Nephron progenitor cell (in vitro differentiated cells): ENCODE results near the gene GOLGA8S.
"Not testable (repeated sequence)": the region's sequence is repeated elsewhere in the genome, so short reads cannot be mapped to it uniquely, and the experiment has no call there.

ENCODE experiments used
- DNase-seq: peaks from one replicate; pipeline ENCODE4 v3.0.0; 2021
- H3K27ac Mint-ChIP-seq: 2 replicates; pipeline ENCODE4 v1.8.0; 2021; ENCODE audit warnings: mild to moderate bottlenecking, moderate library complexity, mixed read lengths
- H3K27me3 Mint-ChIP-seq: 2 replicates; pipeline ENCODE4 v1.8.0; 2021; ENCODE audit warnings: mild to moderate bottlenecking, low read depth, mixed read lengths; ENCODE audit not compliant: poor library complexity
- H3K36me3 Mint-ChIP-seq: 2 replicates; pipeline ENCODE4 v1.8.0; 2021; ENCODE audit warnings: low read depth, mixed read lengths
- H3K4me1 Mint-ChIP-seq: 2 replicates; pipeline ENCODE4 v1.8.0; 2021; ENCODE audit warnings: mixed read lengths
- H3K4me3 Mint-ChIP-seq: 2 replicates; pipeline ENCODE4 v1.8.0; 2021; ENCODE audit warnings: mild to moderate bottlenecking, moderate library complexity, mixed read lengths
- H3K9me3 Mint-ChIP-seq: 2 replicates; pipeline ENCODE4 v1.8.0; 2021; ENCODE audit warnings: mild to moderate bottlenecking, moderate library complexity, mixed read lengths
- TF ChIP-seq, protein P1 (sequence below): fragments of 200-600 bp; sonication (generic); IDR thresholded peaks from 2 replicates; pipeline ENCODE4 v1.5.0; 2021; ENCODE audit warnings: antibody characterized with exemption

GOLGA8S gene

DNA sequence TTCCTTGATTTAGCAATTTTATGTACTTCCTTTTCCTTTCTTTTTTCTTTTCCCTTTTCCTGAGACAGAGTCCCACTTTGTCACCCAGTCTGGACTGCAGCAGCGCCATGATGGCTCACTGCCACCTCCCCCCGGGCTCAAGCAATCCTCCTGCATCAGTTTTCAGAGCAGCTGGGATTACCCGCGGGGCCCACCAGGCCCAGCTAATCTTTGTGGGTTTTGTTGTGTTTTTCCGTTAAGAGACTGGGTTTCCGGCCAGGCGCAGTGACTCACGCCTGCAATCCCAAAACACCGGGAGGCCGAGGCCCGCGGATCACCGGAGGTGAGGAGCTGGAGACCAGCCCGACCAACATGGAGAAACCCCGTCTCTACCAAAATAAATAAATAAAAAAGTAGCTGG lies 17.7 kb downstream of the GOLGA8S start:
- no peak for DNase-seq
- Mint-ChIP-seq H3K27me3 (no peaks in the 10 kb centered on the region), H3K27ac (no peak overlapping the region), H3K4me3 (no peak overlapping the region), H3K36me3 (no peaks in the 10 kb centered on the region), H3K4me1 (no peaks in the 10 kb centered on the region), H3K9me3 (peaks cover 42% of the 10 kb centered on the region)
- TF ChIP-seq, protein P1, sequence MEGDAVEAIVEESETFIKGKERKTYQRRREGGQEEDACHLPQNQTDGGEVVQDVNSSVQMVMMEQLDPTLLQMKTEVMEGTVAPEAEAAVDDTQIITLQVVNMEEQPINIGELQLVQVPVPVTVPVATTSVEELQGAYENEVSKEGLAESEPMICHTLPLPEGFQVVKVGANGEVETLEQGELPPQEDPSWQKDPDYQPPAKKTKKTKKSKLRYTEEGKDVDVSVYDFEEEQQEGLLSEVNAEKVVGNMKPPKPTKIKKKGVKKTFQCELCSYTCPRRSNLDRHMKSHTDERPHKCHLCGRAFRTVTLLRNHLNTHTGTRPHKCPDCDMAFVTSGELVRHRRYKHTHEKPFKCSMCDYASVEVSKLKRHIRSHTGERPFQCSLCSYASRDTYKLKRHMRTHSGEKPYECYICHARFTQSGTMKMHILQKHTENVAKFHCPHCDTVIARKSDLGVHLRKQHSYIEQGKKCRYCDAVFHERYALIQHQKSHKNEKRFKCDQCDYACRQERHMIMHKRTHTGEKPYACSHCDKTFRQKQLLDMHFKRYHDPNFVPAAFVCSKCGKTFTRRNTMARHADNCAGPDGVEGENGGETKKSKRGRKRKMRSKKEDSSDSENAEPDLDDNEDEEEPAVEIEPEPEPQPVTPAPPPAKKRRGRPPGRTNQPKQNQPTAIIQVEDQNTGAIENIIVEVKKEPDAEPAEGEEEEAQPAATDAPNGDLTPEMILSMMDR, result no peak

DNA sequence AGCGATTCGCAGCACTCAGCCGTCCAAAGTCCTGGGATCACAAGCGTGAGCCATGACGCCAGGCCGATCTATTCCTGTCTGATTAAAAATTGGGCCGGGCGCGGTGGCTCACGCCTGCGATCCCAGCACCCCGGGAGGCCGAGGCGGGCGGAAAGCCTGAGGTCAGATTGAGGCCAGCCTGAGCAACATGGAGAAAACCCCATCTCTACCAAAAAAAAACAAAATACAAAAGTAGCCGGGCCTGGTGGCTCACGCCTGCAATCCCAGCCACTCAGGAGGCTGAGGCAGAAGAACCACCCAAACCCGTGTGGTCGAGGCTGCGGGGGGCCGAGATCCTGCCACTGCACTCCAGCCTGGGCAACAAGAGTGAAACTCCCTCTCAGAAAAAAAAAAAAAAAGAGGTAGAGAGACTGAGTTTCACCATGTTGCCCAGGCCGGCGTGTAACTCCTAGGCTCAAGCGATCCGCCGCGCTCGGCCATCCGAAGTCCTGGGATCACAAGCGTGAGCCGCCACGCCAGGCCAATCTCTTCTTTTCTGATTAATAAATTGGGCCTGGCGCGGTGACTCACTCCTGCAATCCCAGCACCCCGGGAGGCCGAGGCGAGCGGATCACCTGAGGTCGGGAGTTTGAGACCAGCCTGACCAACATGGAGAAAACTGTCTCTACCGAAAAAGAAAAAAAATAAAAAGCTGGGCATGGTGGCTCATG lies 18.5 kb downstream of the GOLGA8S start:
- H3K27ac Mint-ChIP-seq, H3K36me3 Mint-ChIP-seq, H3K4me3 Mint-ChIP-seq, H3K27me3 Mint-ChIP-seq, DNase-seq, H3K4me1 Mint-ChIP-seq: not testable (repeated sequence)
- peaks cover 42% of the 10 kb centered on the region for H3K9me3 Mint-ChIP-seq

DNA sequence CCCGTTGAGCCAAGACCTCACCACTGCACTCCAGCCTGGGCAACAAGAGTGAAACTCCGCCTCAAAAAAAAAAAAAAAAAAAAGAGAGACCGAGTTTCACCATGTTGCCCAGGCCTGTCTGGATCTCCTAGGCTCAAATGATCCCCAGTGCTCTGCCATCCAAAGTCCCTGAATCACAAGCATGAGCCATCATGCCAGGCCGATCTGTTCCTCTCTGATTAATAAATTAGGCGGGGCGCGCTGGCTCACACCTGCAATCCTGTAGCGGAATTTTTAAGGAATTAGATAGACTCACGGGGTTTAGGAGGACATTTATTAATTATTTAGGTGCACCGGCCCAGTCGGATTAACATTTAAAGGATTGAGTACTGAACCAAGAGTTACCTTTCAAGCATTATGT lies 19.7 kb downstream of the GOLGA8S start:
- peaks cover 42% of the 10 kb centered on the region for H3K9me3 Mint-ChIP-seq
- not testable (repeated sequence) for H3K4me1 Mint-ChIP-seq, H3K27me3 Mint-ChIP-seq, DNase-seq, H3K27ac Mint-ChIP-seq, H3K4me3 Mint-ChIP-seq, H3K36me3 Mint-ChIP-seq

DNA sequence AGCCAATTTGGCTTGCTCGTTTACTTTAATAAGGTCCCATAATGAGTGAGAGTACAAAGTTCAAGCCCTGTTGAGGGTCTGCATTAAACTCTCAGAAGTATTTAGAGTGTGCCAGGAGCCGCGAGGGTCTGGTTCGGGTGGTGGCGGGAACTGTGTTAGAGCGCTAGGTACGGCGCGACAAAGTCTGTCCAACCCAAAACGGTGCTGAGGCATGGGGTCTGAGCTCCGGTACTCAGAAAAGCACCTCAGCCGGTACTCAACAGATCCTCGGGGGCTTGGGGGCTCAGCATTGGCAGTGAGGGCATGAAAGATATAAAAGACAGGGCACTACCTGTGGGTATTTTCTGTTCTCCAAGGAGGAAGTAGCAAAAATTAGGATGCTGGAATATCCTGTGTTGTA lies 24.4 kb downstream of the GOLGA8S start:
- H3K27ac Mint-ChIP-seq, H3K4me1 Mint-ChIP-seq, H3K27me3 Mint-ChIP-seq, H3K4me3 Mint-ChIP-seq, H3K36me3 Mint-ChIP-seq, DNase-seq: not testable (repeated sequence)
- peaks cover 42% of the 10 kb centered on the region for H3K9me3 Mint-ChIP-seq

DNA sequence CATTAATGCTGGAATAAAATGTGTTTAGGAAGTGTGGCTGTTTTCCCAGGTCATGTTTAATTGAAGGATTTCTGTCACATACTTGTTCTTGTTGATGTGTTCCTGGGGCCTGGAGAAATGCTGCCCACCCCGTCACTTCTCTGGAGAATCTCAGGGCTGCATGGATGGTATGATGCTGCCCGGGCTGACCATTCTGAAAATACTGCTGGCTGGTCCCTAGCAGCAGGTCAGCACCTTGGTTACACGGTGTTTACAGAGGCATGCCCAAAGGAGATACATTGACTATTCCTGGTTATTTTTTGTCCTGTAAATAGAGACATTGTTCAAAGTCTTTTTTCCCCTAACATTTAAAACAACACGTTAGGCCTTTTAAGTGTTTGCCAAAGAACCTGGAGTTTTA lies 26.2 kb downstream of the GOLGA8S start:
- DNase-seq, H3K27ac Mint-ChIP-seq, H3K4me3 Mint-ChIP-seq, H3K27me3 Mint-ChIP-seq, H3K36me3 Mint-ChIP-seq, H3K4me1 Mint-ChIP-seq: not testable (repeated sequence)
- H3K9me3 Mint-ChIP-seq, result peaks cover 48% of the 10 kb centered on the region

DNA sequence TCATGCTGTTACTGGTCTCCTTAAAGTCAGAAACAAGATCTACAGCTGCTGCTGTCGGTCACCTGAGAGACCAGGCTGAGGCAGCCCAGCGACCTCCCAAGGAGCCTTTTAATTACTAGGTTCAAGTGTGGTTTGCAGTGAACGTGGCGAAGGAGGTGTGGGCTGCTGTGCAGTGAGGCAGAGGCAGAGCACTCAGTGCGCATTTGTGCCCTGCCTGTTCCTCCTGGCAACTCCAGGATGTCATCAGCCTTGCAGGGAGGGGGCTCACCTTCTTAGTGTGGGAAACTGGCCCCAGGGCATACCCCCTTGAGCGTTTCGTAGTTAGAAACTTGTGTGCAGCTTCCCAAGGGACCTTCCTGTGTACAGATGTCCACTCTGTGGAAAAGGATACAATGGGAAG lies 26.6 kb downstream of the GOLGA8S start:
- H3K9me3 Mint-ChIP-seq, result peaks cover 50% of the 10 kb centered on the region
- not testable (repeated sequence) for H3K36me3 Mint-ChIP-seq, H3K27me3 Mint-ChIP-seq, H3K4me1 Mint-ChIP-seq, DNase-seq, H3K4me3 Mint-ChIP-seq, H3K27ac Mint-ChIP-seq

DNA sequence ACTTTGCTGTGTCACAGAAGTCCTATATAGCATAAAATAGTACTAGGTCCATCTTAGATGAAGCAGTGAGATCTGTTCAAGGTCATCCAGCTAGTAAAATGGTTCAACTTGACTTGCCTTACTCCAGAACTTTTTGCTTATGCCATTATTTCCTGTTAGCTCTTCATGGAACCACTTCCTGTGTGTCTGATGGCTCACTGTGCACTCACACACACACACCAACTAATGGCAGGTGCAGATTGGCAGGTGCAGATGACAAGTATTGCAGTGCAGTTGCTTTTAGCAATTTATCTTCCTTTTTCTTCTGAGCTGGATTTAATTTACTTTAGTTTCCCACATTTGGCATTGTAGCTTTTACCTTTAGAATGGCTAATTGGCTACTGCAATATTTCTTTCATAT lies 29.8 kb downstream of the GOLGA8S start:
- peaks cover 56% of the 10 kb centered on the region for H3K9me3 Mint-ChIP-seq
- TF ChIP-seq, protein P1, result no peak
- H3K27ac Mint-ChIP-seq, result no peak overlapping the region
- no peak overlapping the region for H3K4me3 Mint-ChIP-seq
- H3K36me3 Mint-ChIP-seq, result no peaks in the 10 kb centered on the region
- DNase-seq, result no peak
- H3K27me3 Mint-ChIP-seq, result peaks cover 3% of the 10 kb centered on the region
- no peaks in the 10 kb centered on the region for H3K4me1 Mint-ChIP-seq

DNA sequence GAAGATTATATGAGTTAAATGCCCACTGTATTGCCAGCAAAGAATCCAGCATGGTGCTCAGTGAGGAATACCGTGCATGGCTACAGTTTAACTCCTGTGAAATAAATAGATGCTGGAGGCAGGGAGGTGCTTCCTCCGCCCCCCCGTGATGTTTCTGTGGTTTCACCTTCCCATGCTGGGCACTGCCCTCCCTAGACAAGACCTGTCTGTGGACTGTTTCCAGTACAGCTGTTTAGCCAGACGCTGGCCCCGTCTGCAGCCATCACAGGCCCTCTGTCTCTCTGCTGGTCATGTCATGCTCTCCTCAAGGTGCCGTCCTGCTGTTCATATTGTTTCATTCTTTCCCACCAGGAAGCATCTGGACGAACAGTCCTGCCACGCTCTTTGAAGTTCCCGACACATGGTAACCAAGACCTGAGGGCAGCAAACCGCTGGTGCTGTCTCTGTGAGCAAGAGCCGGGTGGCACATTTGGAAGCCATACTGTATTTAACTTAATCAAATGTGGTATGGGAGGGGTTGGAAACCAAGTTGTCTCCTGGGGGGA lies 31.4 kb downstream of the GOLGA8S start:
- Mint-ChIP-seq H3K4me3 (no peak overlapping the region), H3K27ac (no peak overlapping the region), H3K27me3 (peaks cover 3% of the 10 kb centered on the region), H3K4me1 (no peaks in the 10 kb centered on the region), H3K9me3 (peaks cover 58% of the 10 kb centered on the region), H3K36me3 (no peaks in the 10 kb centered on the region)
- TF ChIP-seq, protein P1, result no peak
- no peak for DNase-seq
